ENCODE results near the gene MYZAP. TPM values are rescaled to one million over a fixed set of nuclear protein-coding genes. Genes with fewer than 3 reads are reported as not detected.
A peak's percentile ranks its signal among the peaks of the same experiment; 100 is the strongest.

Gene MYZAP
- total and polyA plus RNA-seq, 11 donors, result 280 to 1,065 (median 610) TPM

DNA sequence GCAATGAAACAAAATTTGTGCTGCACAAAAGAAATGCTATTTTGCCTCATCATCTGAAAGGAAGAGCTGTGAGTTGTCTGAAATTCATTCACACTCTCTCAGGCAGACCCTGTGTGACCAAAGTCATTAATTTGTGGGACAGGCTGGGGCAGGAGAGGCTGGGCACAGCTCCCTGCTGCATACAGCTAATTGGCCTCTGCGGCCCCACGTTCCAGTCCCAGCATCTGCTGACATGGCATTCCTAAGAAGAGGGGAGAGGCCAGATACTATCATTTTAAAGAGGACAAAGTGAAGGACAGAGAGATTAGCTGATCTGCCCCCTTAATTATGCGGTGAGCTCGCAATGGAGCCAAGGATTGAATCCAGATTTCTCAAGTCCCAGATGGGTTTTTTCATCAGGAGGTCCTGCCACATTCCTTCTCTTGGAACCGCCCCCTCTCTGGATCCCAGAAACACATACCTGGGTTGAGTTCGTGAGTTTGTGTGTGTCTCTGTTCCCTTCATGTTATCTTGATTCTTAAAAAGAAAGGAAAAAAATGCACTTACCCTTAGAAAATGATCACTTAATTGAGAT lies 139.9 kb downstream of the MYZAP start:
- peaks cover 0 to 10% (median 4%) of the 10 kb centered on the region in 12 donors for H3K4me1 ChIP-seq
- 70 to 77% (median 73%) methylated on average over 6 of the region's 6 CpGs for WGBS, 4 donors
- ATAC-seq (no peak), DNase-seq (no peak)
- H3K27ac ChIP-seq, result no peak overlapping the region
- H3K36me3 ChIP-seq, result no peaks in the 10 kb centered on the region
- H3K4me3 ChIP-seq, result no peak overlapping the region
- H3K27me3 ChIP-seq, result no peaks in the 10 kb centered on the region
- peaks cover 0 to under 1% (median 0%) of the 10 kb centered on the region in 12 donors for H3K9me3 ChIP-seq
- intact Hi-C loops (cut with DNase I), result loop anchor here in 6 of 10 donors (2.0 to 10.0 kb wide), 7 partner anchors 126 to 453 kb away; no protein-coding TSS in a partner anchor
- TF ChIP-seq POLR2A (IDR thresholded peaks at IDR 0.05), result no peak
- no peak for TF ChIP-seq CTCF (IDR thresholded peaks at IDR 0.05)

- ATAC-seq (peak in 2 of 4 donors; percentile 58 to 69), DNase-seq (peak in 3 of 5 donors; percentile 35 to 52 (median 37))
- H3K4me3 ChIP-seq, result no peak overlapping the region
- H3K27ac ChIP-seq, result no peak overlapping the region
- peaks cover 0 to 10% (median 4%) of the 10 kb centered on the region in 12 donors for H3K4me1 ChIP-seq
- peak; percentile 80 to 93 (median 88) for TF ChIP-seq CTCF (IDR thresholded peaks at IDR 0.05)
- no peak for TF ChIP-seq POLR2A (IDR thresholded peaks at IDR 0.05)
- WGBS, 4 donors, result 38 to 43% (median 41%) methylated on average over 12 of the region's 12 CpGs
- peaks cover 0 to 6% (median 0%) of the 10 kb centered on the region in 12 donors for H3K9me3 ChIP-seq
- intact Hi-C loops (cut with DNase I), result loop anchor here in 6 of 10 donors (2.0 to 10.0 kb wide), 7 partner anchors 125 to 452 kb away; no protein-coding TSS in a partner anchor
- no peaks in the 10 kb centered on the region for H3K27me3 ChIP-seq
- H3K36me3 ChIP-seq, result no peaks in the 10 kb centered on the region
Observed at GRCh38 chr15:57732526-57733331, 141.0 kb downstream of the MYZAP start.

GRCh38 chr15:57734860-57735259 lies 143.2 kb downstream of the MYZAP start:
- TF ChIP-seq POLR2A (IDR thresholded peaks at IDR 0.05) (no peak), CTCF (IDR thresholded peaks at IDR 0.05) (no peak)
- 71 to 79% (median 74%) methylated on average over 2 of the region's 2 CpGs for WGBS, 4 donors
- H3K27me3 ChIP-seq, result no peaks in the 10 kb centered on the region
- peaks cover 0 to 10% (median 4%) of the 10 kb centered on the region in 12 donors for H3K4me1 ChIP-seq
- intact Hi-C loops (cut with DNase I), result loop anchor here in 6 of 10 donors (5.0 to 10.0 kb wide), 7 partner anchors 122 to 450 kb away; no protein-coding TSS in a partner anchor
- H3K9me3 ChIP-seq, result peaks cover 0 to 6% (median 0%) of the 10 kb centered on the region in 12 donors
- no peaks in the 10 kb centered on the region for H3K36me3 ChIP-seq
- no peak overlapping the region for H3K27ac ChIP-seq
- no peak overlapping the region for H3K4me3 ChIP-seq
- no peak for DNase-seq
- ATAC-seq, result no peak

Other genes starting within 250 kb of the MYZAP start
- gene CGNL1, start 215.4 kb upstream of the MYZAP start, total RNA-seq, result 10 to 100 TPM; 16.9 to 40.0 (median 23.7) TPM
- gene CGNL1, start 215.4 kb upstream of the MYZAP start, polyA plus RNA-seq, result 1 to 10 TPM; 3.8 to 4.9 TPM
- 100 to 1,000 TPM in 1 of 9 donors, 10 to 100 TPM in 8; 23.6 to 243 (median 52.8) TPM for gene POLR2M, start 114.8 kb downstream of the MYZAP start, total RNA-seq
- 100 to 1,000 TPM in 1 of 2 donors, 10 to 100 TPM in 1; 17.4 to 210 TPM for gene POLR2M, start 114.8 kb downstream of the MYZAP start, polyA plus RNA-seq

Data from heart left ventricle (tissue), 16 donors.